ENCODE measurements around the gene ARL6. TPM values are rescaled to one million over a fixed set of nuclear protein-coding genes. Genes with fewer than 3 reads are reported as not detected.

ARL6 gene, protein sequence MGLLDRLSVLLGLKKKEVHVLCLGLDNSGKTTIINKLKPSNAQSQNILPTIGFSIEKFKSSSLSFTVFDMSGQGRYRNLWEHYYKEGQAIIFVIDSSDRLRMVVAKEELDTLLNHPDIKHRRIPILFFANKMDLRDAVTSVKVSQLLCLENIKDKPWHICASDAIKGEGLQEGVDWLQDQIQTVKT
- 0.95 and 2.2 TPM in 2 replicates for total RNA-seq (2011; cell fraction: chromatin; rRNA removed; ENCODE audit: low replicate concordance)
- total RNA-seq (2011; cell fraction: nucleolus; rRNA removed): 1.5 TPM in 1 of 2 replicates, not detected in the other
- 0.92 and 1.1 TPM in 2 replicates for total RNA-seq (2011; cell fraction: nucleoplasm; rRNA removed)
- total RNA-seq (2014; rRNA removed) (0.69 and 0.91 TPM in 2 replicates), total RNA-seq (2014; rRNA removed; fragmentation: Illumina TruSeq; extraction: Trizol) (1.9 and 2.5 TPM in 2 replicates), total RNA-seq (2015; rRNA removed; fragmentation: Illumina TruSeq; extraction: Trizol) (1.2 and 2.6 TPM in 2 replicates), total RNA-seq (2021) (0.98 and 1.6 TPM in 2 replicates), polyA plus RNA-seq (2011; rRNA removed) (0.96 and 2.3 TPM in 2 replicates), polyA plus RNA-seq (2014; fragmentation: Illumina TruSeq; extraction: Trizol) (1.4 and 1.7 TPM in 2 replicates), polyA plus RNA-seq (2014; fragmentation: Nextera tagmentation; extraction: Ambion mirVana) (1 to 10 TPM; 2.7 to 2.9 TPM), polyA plus RNA-seq (2014; rRNA removed) (1.3 and 3.3 TPM in 2 replicates), polyA minus RNA-seq (2011; rRNA and poly(A)+ RNA removed) (0.60 and 2.2 TPM in 2 replicates), Bru-seq, nascent RNA (percentile 42 among the genes with signal in this experiment), BruChase-seq, experiment 1, labeled RNA remaining after a 2-hour chase (percentile 43 among the genes with signal in this experiment), BruChase-seq, experiment 2, labeled RNA remaining after a 6-hour chase (percentile 44 among the genes with signal in this experiment)
- polyA plus RNA-seq (2011; cell fraction: cytosol; rRNA removed): 0.25 TPM in 2 replicates
- polyA plus RNA-seq (2011; cell fraction: nucleus; rRNA removed): 0.27 and 1.6 TPM in 2 replicates
- 1.2 and 1.5 TPM in 2 replicates for polyA plus RNA-seq (2012)
- 1.3 TPM in 1 of 2 replicates, not detected in the other for polyA minus RNA-seq (2011; cell fraction: cytosol; rRNA and poly(A)+ RNA removed)
- 0.89 and 2.2 TPM in 2 replicates for polyA minus RNA-seq (2011; cell fraction: nucleus; rRNA and poly(A)+ RNA removed)
- long read RNA-seq, experiment 1, full-length matches to known transcripts: 2 of 2 reads
- long read RNA-seq, experiment 1, partial matches to known transcripts: 0 of 2 reads
- long read RNA-seq, experiment 1, other reads (novel, unspliced or antisense): 0 of 2 reads
- long read RNA-seq, experiment 2, partial matches to known transcripts: 1 of 2 reads
- long read RNA-seq, experiment 2, other reads (novel, unspliced or antisense): 1 of 2 reads
- long read RNA-seq, experiment 3: 0 reads

DNA sequence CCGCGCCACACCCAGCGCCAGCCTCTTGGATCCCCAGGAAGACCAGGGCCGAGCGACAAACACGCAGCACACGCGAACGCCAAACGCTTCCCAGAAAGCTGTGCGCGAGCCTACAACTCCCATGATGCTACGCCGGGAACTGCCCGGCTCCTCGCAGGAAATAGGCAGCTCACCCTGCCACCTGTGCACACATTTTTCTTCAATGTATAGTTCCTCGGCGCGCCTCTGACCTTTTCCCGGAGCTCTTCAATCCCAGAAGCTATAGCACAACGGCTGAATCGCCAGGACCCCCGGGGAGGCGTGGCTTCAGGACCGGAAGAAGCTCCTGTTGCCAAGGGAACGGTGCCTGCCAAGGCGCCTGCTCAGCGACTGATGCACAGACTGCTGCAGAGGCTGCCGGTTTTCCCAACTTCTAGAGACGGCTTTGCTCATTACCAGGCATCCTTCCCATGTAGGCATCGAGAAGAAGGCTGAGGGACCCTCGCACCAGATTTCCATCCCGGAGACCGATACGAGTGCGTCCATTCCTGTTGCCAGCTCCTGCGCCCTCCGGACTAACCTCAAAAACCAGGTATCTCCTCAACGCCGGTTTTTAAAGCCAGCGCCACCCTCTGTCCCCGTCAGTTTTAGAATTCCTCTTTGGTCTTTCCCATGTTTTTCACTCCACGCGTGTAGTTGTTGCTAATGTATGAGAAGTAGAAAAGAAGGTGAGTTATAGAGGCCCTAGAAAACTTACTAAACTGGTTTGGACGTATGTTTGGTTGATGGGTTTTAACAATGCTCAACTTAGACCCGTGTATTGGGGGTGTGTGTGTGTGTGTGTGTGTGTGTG is at the start of gene ARL6:
TSS of gene ARL6 (plus strand) at position 352 of the 832 bp plus-strand sequence. CDS start 3,350 bp downstream, outside the sequence.
- DNase-seq (ENCODE audit: extremely low read depth in 1 of 4, low spot score in 3 of 4) (peak; percentile 66 to 78 (median 66)), FAIRE-seq (peak; percentile 84), ATAC-seq (peak; percentile 99)
- H2AFZ ChIP-seq (ENCODE audit: low read depth, low read length): peak within 1 kb of the TSS; percentile 100
- under 1% methylated on average over 43 of the region's 46 CpGs for WGBS (ENCODE audit: insufficient coverage, low coverage, missing lambda C conversion rate)
- H3K4me3 ChIP-seq: peak within 1 kb of the TSS; percentile 81
- peaks cover 0 to 4% of the 10 kb centered on the region in 2 experiments; a peak in 1 of 5 replicates for H3K4me1 ChIP-seq (replicated peaks in 1 of 2; ENCODE audit: control insufficient read depth in 2 of 2, insufficient read depth in 2 of 2, low read length in 2 of 2)
- in situ Hi-C loops (cut with MboI) (no loop called here), intact Hi-C loops (cut with micrococcal nuclease) (no loop called here)
- no peaks in the 10 kb centered on the region for H3K27me3 ChIP-seq (ENCODE audit: control insufficient read depth in 2 of 2, insufficient read depth in 2 of 2, low read length in 2 of 2)
- no peaks in the 10 kb centered on the region for H3K9me3 ChIP-seq (replicated peaks; ENCODE audit: control insufficient read depth, insufficient read depth, low read depth, low read length)
- H3K9me1 ChIP-seq (ENCODE audit: control insufficient read depth, insufficient read depth, low read length): no peaks in the 10 kb centered on the region
- peak within 1 kb of the TSS; percentile 53; the same call in 1 of the 3 replicates for H3K27ac ChIP-seq (ENCODE audit: extremely low read depth, low read depth, low read length)
- H3K79me2 ChIP-seq (ENCODE audit: control insufficient read depth, insufficient read depth, low read length): no peaks in the 10 kb centered on the region
- peak within 1 kb of the TSS; percentile 63 to 84 for H3K9ac ChIP-seq (ENCODE audit: insufficient read depth in 1 of 2, low read depth in 2 of 2, low read length in 2 of 2)
- no peaks in the 10 kb centered on the region for H3K36me3 ChIP-seq (ENCODE audit: control insufficient read depth, insufficient read depth, low read length)
- CTCF ChIA-PET (ENCODE audit: low intra/inter-chr PET ratio): no interaction called here
- POLR2A ChIA-PET: interaction anchor here (0.7 kb wide), 2 partner anchors 23 to 400 kb away, joined by 3 read pairs; no protein-coding TSS in a partner anchor
- no TSS peak for BruUV-seq (replicated peaks)
- peak within 1 kb of the TSS; percentile 88 for H3K4me2 ChIP-seq (ENCODE audit: insufficient read depth, low read length)
- H4K20me1 ChIP-seq (replicated peaks; ENCODE audit: control insufficient read depth, insufficient read depth, low read length): no peaks in the 10 kb centered on the region
- TF ChIP-seq PHF20 (IDR thresholded peaks at IDR 0.05; ENCODE audit: partially characterized antibody) (peak; percentile 71), HDAC1 (IDR thresholded peaks at IDR 0.05) (no peak), HDAC8 (tag; IDR thresholded peaks at IDR 0.05) (no peak)
- TF ChIP-seq, protein P1, sequence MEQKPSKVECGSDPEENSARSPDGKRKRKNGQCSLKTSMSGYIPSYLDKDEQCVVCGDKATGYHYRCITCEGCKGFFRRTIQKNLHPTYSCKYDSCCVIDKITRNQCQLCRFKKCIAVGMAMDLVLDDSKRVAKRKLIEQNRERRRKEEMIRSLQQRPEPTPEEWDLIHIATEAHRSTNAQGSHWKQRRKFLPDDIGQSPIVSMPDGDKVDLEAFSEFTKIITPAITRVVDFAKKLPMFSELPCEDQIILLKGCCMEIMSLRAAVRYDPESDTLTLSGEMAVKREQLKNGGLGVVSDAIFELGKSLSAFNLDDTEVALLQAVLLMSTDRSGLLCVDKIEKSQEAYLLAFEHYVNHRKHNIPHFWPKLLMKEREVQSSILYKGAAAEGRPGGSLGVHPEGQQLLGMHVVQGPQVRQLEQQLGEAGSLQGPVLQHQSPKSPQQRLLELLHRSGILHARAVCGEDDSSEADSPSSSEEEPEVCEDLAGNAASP (IDR thresholded peaks at IDR 0.05): no peak
